ENCODE measurements around the gene CDKAL1. TPM values are rescaled to one million over a fixed set of nuclear protein-coding genes. Genes with fewer than 3 reads are reported as not detected.
"Not testable (repeated sequence)": the region's sequence is repeated elsewhere in the genome, so short reads cannot be mapped to it uniquely, and the experiment has no call there.

CDKAL1 gene
- total RNA-seq, 1 donor from 2014 or later = 10.2 TPM

GRCh38 chr6:20831251-20831650, 297.0 kb downstream of the CDKAL1 start:
- DNase-seq; intact Hi-C loops (cut with DNase I); ATAC-seq (ENCODE audit: poor library complexity): not testable (repeated sequence)

- intact Hi-C loops (cut with DNase I) = no loop called here
- ATAC-seq (ENCODE audit: poor library complexity) = no peak
These were observed 299.7 kb downstream of the CDKAL1 start for GRCh38 chr6:20833881-20834515.

GRCh38 chr6:20835315-20836010, 301.2 kb downstream of the CDKAL1 start:
- ATAC-seq (ENCODE audit: poor library complexity) (no peak), DNase-seq (no peak)
- intact Hi-C loops (cut with DNase I) = no loop called here

More at GRCh38 chr6:20833881-20834515, 299.7 kb downstream of the CDKAL1 start:
- no peak for DNase-seq

GRCh38 chr6:20837189-20837588, 302.9 kb downstream of the CDKAL1 start:
- no peak for ATAC-seq (ENCODE audit: poor library complexity)

GRCh38 chr6:20838113-20838512, 303.9 kb downstream of the CDKAL1 start:
- ATAC-seq (ENCODE audit: poor library complexity) = no peak
- DNase-seq = no peak
- intact Hi-C loops (cut with DNase I) = no loop called here

More at GRCh38 chr6:20837189-20837588, 302.9 kb downstream of the CDKAL1 start:
- intact Hi-C loops (cut with DNase I) = no loop called here
- DNase-seq = no peak

GRCh38 chr6:20839630-20840029, 305.4 kb downstream of the CDKAL1 start:
- DNase-seq = no peak
- no peak for ATAC-seq (ENCODE audit: poor library complexity)
- intact Hi-C loops (cut with DNase I) = no loop called here

GRCh38 chr6:20840675-20841074, 306.4 kb downstream of the CDKAL1 start:
- intact Hi-C loops (cut with DNase I) = no loop called here
- no peak for DNase-seq
- no peak for ATAC-seq (ENCODE audit: poor library complexity)

- intact Hi-C loops (cut with DNase I) = no loop called here
- no peak for ATAC-seq (ENCODE audit: poor library complexity)
- DNase-seq = no peak
These were observed 307.5 kb downstream of the CDKAL1 start for GRCh38 chr6:20841806-20842205.

GRCh38 chr6:20845592-20845991, 311.3 kb downstream of the CDKAL1 start:
- ATAC-seq (ENCODE audit: poor library complexity) = no peak
- no peak for DNase-seq
- intact Hi-C loops (cut with DNase I) = no loop called here

GRCh38 chr6:20846602-20847028, 312.4 kb downstream of the CDKAL1 start:
- DNase-seq (no peak), ATAC-seq (ENCODE audit: poor library complexity) (no peak)
- intact Hi-C loops (cut with DNase I) = no loop called here

- intact Hi-C loops (cut with DNase I) = no loop called here
- ATAC-seq (ENCODE audit: poor library complexity) = no peak
- no peak for DNase-seq
These were observed 313.6 kb downstream of the CDKAL1 start for GRCh38 chr6:20847904-20848303.

- DNase-seq (no peak), ATAC-seq (ENCODE audit: poor library complexity) (no peak)
- intact Hi-C loops (cut with DNase I) = no loop called here
These were observed 316.6 kb downstream of the CDKAL1 start for GRCh38 chr6:20850686-20851416.

- DNase-seq = no peak
- intact Hi-C loops (cut with DNase I) = no loop called here
- no peak for ATAC-seq (ENCODE audit: poor library complexity)
These were observed 317.5 kb downstream of the CDKAL1 start for GRCh38 chr6:20851795-20852194.

GRCh38 chr6:20853828-20854227, 319.6 kb downstream of the CDKAL1 start:
- intact Hi-C loops (cut with DNase I) = no loop called here

GRCh38 chr6:20856681-20857288, 322.5 kb downstream of the CDKAL1 start:
- ATAC-seq (ENCODE audit: poor library complexity) (no peak), DNase-seq (no peak)
- intact Hi-C loops (cut with DNase I) = no loop called here

More at GRCh38 chr6:20853828-20854227, 319.6 kb downstream of the CDKAL1 start:
- ATAC-seq (ENCODE audit: poor library complexity) (no peak), DNase-seq (no peak)

- DNase-seq = no peak
- no peak for ATAC-seq (ENCODE audit: poor library complexity)
These were observed 327.2 kb downstream of the CDKAL1 start for GRCh38 chr6:20861481-20861880.

GRCh38 chr6:20866036-20866435, 331.8 kb downstream of the CDKAL1 start:
- DNase-seq (no peak), ATAC-seq (ENCODE audit: poor library complexity) (no peak)
- intact Hi-C loops (cut with DNase I) = no loop called here

More at GRCh38 chr6:20861481-20861880, 327.2 kb downstream of the CDKAL1 start:
- intact Hi-C loops (cut with DNase I) = no loop called here

GRCh38 chr6:20866935-20867703, 332.9 kb downstream of the CDKAL1 start:
- DNase-seq (no peak), ATAC-seq (ENCODE audit: poor library complexity) (no peak)
- intact Hi-C loops (cut with DNase I) = no loop called here
